Liver (tissue), 9 donors: ENCODE measurements around the gene COMTD1. TPM values are rescaled to one million over a fixed set of nuclear protein-coding genes. Genes with fewer than 3 reads are reported as not detected.
A peak's percentile ranks its signal among the peaks of the same experiment; 100 is the strongest.

Experiments
- DNase-seq: peaks from one replicate; pipeline ENCODE4 v3.0.0-alpha.2; 2017; ENCODE audit warnings: low spot score
- H3K27ac ChIP-seq, 2 donors: one replicate each; pipeline ENCODE4 v1.7.0; 2013; ENCODE audit warnings: inconsistent platforms in 2 of 2, low read length in 2 of 2, control low read depth in 1 of 2, low read depth in 1 of 2, mild to moderate bottlenecking in 1 of 2
- H3K27me3 ChIP-seq, 4 donors: one replicate each; pipeline versions ENCODE4 v1.6.1 to v1.7.0; 2013; ENCODE audit warnings: low read length in 3 of 4, inconsistent platforms in 1 of 4, mild to moderate bottlenecking in 1 of 4, moderate library complexity in 1 of 4; ENCODE audit not compliant: control insufficient read depth in 4 of 4, insufficient read depth in 4 of 4
- H3K36me3 ChIP-seq, 4 donors: one replicate each; pipeline versions ENCODE4 v1.6.1 to v1.7.0; 2013; ENCODE audit warnings: low read length in 3 of 4, mild to moderate bottlenecking in 3 of 4, low read depth in 1 of 4, moderate library complexity in 1 of 4; ENCODE audit not compliant: control insufficient read depth in 4 of 4, insufficient read depth in 3 of 4
- H3K4me1 ChIP-seq, 4 donors: one replicate each; pipeline versions ENCODE4 v1.6.1 to v1.7.0; 2013; ENCODE audit warnings: low read length in 3 of 4, mild to moderate bottlenecking in 3 of 4, moderate library complexity in 1 of 4; ENCODE audit not compliant: control insufficient read depth in 4 of 4, insufficient read depth in 4 of 4
- H3K4me3 ChIP-seq, 3 donors: one replicate each; pipeline versions ENCODE4 v1.6.1 to v1.7.0; 2013; ENCODE audit warnings: low read length in 3 of 3, control low read depth in 1 of 3, low read depth in 1 of 3, mild to moderate bottlenecking in 1 of 3
- H3K9ac ChIP-seq, 2 donors: one replicate each; pipeline ENCODE4 v1.7.0; 2013; ENCODE audit warnings: low read length in 2 of 2, mild to moderate bottlenecking in 2 of 2, moderate library complexity in 2 of 2, control low read depth in 1 of 2, low read depth in 1 of 2
- H3K9me3 ChIP-seq, 4 donors: one replicate each; pipeline versions ENCODE4 v1.6.1 to v1.7.0; 2013; ENCODE audit warnings: low read length in 3 of 4; ENCODE audit not compliant: control insufficient read depth in 4 of 4
- ATF3 ChIP-seq: IDR thresholded peaks from 2 replicates; pipeline ENCODE4 v1.6.1; 2016; ENCODE audit warnings: antibody characterized with exemption
- EGR1 ChIP-seq, 2 donors: IDR thresholded peaks; 2 replicates each; pipeline ENCODE4 v1.6.1; 2016 to 2018; ENCODE audit warnings: antibody characterized with exemption in 2 of 2, low read depth in 2 of 2
- FOXA1 ChIP-seq: IDR thresholded peaks from 2 replicates; pipeline ENCODE4 v1.6.1; 2016; ENCODE audit warnings: antibody characterized with exemption
- FOXA2 ChIP-seq: IDR thresholded peaks from 2 replicates; pipeline ENCODE4 v1.6.1; 2016; ENCODE audit warnings: antibody characterized with exemption
- HNF4A ChIP-seq, 2 donors: conservative IDR thresholded peaks; 2 replicates each; pipeline ENCODE4 v1.6.1; 2016; ENCODE audit warnings: antibody characterized with exemption in 2 of 2, mild to moderate bottlenecking in 2 of 2
- HNF4G ChIP-seq: IDR thresholded peaks from 2 replicates; pipeline ENCODE4 v1.6.1; 2016; ENCODE audit warnings: antibody characterized with exemption
- JUND ChIP-seq, 2 donors: IDR thresholded peaks; 2 replicates each; pipeline ENCODE4 v1.6.1; 2016; ENCODE audit warnings: antibody characterized with exemption in 2 of 2
- NR2F2 ChIP-seq: IDR thresholded peaks from 2 replicates; pipeline ENCODE4 v1.6.1; 2016; ENCODE audit warnings: antibody characterized with exemption
- RAD21 ChIP-seq, 2 donors: IDR thresholded peaks; 2 replicates each; pipeline ENCODE4 v1.6.1; 2016; ENCODE audit warnings: antibody characterized with exemption in 2 of 2, mild to moderate bottlenecking in 2 of 2
- REST ChIP-seq: IDR thresholded peaks from 2 replicates; pipeline ENCODE4 v1.6.1; 2016; ENCODE audit warnings: antibody characterized with exemption, mild to moderate bottlenecking
- SP1 ChIP-seq: IDR thresholded peaks from 2 replicates; pipeline ENCODE4 v1.6.1; 2018; ENCODE audit warnings: antibody characterized with exemption, mild to moderate bottlenecking
- TAF1 ChIP-seq: conservative IDR thresholded peaks from 2 replicates; pipeline ENCODE4 v1.6.1; 2016; ENCODE audit warnings: antibody characterized with exemption, mild to moderate bottlenecking
- YY1 ChIP-seq: IDR thresholded peaks from 2 replicates; pipeline ENCODE4 v1.6.1; 2016; ENCODE audit warnings: antibody characterized with exemption, mild to moderate bottlenecking
- ZBTB33 ChIP-seq: IDR thresholded peaks from 2 replicates; pipeline ENCODE4 v1.6.1; 2016; ENCODE audit warnings: antibody characterized with exemption
- WGBS: extraction: QIAGEN DNeasy Blood & Tissue Kit; methylation state at CpG from one replicate; pipeline ENCODE4 v1.1.7; 2013; 5-methylcytosine and 5-hydroxymethylcytosine counted together
- polyA plus RNA-seq, 2 donors: library from polyadenylated mRNA; stranded (reverse) in 1 of 2; unstranded in 1 of 2; fragments of 200-250 nt in 1 of 2; fragments of >200 nt in 1 of 2; fragmentation: Nextera tagmentation in 1 of 2; extraction: Ambion mirVana in 1 of 2; gene quantifications; one replicate each; pipeline versions ENCODE4 v1.2.1 to v1.2.3, GENCODE V29; 2013 to 2015
- total RNA-seq, 2 donors: library from RNA; depleted of rRNA; stranded (reverse); fragments of >200 nt; gene quantifications; one replicate each; pipeline ENCODE4 v1.2.3, GENCODE V29; 2014
- TF ChIP-seq, protein P1 (sequence below): IDR thresholded peaks from 2 replicates; pipeline ENCODE4 v1.6.1; 2016; ENCODE audit warnings: antibody characterized with exemption
- donor health status: healthy.
- donor health status: healthy.
- donor health status: healthy.
- donor health status: healthy.
- donor health status: healthy.

Gene COMTD1
- total and polyA plus RNA-seq, 4 donors = 6.5 to 44.2 (median 26.5) TPM

GRCh38 chr10:75226656-75227055 is 9.1 kb downstream of the COMTD1 start (continued):
- TF ChIP-seq REST (no peak), NR2F2 (no peak), RAD21 (IDR thresholded peaks at IDR 0.05) (no peak), HNF4A (conservative IDR thresholded peaks at IDR 0.05) (no peak), TAF1 (no peak), JUND (IDR thresholded peaks at IDR 0.05) (no peak)

DNA sequence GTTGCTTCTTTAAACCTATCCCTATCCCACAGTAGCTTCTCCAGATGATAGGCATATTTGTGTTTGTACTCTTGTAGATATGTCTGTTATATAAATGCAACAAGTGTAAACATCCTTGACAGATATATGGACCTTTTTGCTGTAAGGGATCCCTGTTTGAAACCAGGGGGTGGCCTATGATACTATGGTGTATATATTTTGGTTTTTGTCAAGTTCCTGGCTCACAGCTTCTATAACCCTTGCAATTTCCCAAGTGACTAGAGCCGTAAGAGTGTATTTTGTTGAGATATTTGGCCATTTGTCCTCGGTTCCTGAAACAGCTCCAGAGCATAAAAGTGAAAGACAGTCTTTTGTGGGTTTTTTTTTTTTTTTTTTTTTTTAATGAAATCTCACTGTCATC is 9.7 kb downstream of the COMTD1 start:
- Histone ChIP-seq H3K4me3 (no peak overlapping the region), H3K4me1 (peaks cover 2 to 18% (median 7%) of the 10 kb centered on the region in 4 donors), H3K27me3 (no peaks in the 10 kb centered on the region), H3K27ac (peak overlapping the region in 1 of 2 donors; percentile 56), H3K36me3 (peaks cover 10 to 70% (median 44%) of the 10 kb centered on the region in 4 donors), H3K9me3 (no peaks in the 10 kb centered on the region), H3K9ac (peak overlapping the region in 1 of 2 donors; percentile 22)
- no peak for DNase-seq
- WGBS = 73% methylated on average over 2 of the region's 2 CpGs
- TF ChIP-seq RAD21 (IDR thresholded peaks at IDR 0.05) = no peak
- TF ChIP-seq HNF4G = no peak
- TF ChIP-seq SP1 = no peak
- TF ChIP-seq JUND (IDR thresholded peaks at IDR 0.05) = no peak
- no peak for TF ChIP-seq FOXA2
- no peak for TF ChIP-seq EGR1 (IDR thresholded peaks at IDR 0.05; ENCODE audit: low read depth in 2 of 2)
- no peak for TF ChIP-seq HNF4A (conservative IDR thresholded peaks at IDR 0.05)
- no peak for TF ChIP-seq ATF3
- TF ChIP-seq REST = no peak
- no peak for TF ChIP-seq FOXA1
- no peak for TF ChIP-seq ZBTB33
- TF ChIP-seq NR2F2 = no peak
- no peak for TF ChIP-seq YY1
- TF ChIP-seq, protein P1, sequence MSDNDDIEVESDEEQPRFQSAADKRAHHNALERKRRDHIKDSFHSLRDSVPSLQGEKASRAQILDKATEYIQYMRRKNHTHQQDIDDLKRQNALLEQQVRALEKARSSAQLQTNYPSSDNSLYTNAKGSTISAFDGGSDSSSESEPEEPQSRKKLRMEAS = no peak
- no peak for TF ChIP-seq TAF1
